22Rv1 (cell line): ENCODE data around the gene ULK3.

Source experiments
- H3K27ac ChIP-seq: fragments of 450-650 bp; 2 replicates; pipeline ENCODE4 v1.5.1; 2017
- CTCF ChIP-seq: fragments of 450-650 bp; IDR thresholded peaks from 2 replicates; pipeline ENCODE4 v1.5.1; 2017; ENCODE audit warnings: mild to moderate bottlenecking
- ZFX ChIP-seq: fragments of 450-650 bp; IDR thresholded peaks from 2 replicates; pipeline ENCODE4 v1.6.1; 2017; ENCODE audit warnings: antibody characterized with exemption, borderline replicate concordance

Gene ULK3

GRCh38 chr15:74842581-74843444, at the start of gene ULK3:
TSS of gene ULK3 (minus strand) at chr15:74843156. CDS start at chr15:74843105, 51 bp downstream.
- TF ChIP-seq CTCF (peak; percentile 92), ZFX (no peak)
- peak within 1 kb of the TSS; percentile 89 for H3K27ac ChIP-seq

- TF ChIP-seq ZFX (no peak), CTCF (no peak)
- no peak overlapping the region; the same call in 1 of the 2 replicates for H3K27ac ChIP-seq
Measured at GRCh38 chr15:74892313-74892712, 49.4 kb upstream of the ULK3 start.

- peak overlapping the region; percentile 79; the same call in 1 of the 2 replicates for H3K27ac ChIP-seq
- no peak for TF ChIP-seq ZFX
- no peak for TF ChIP-seq CTCF
Measured at GRCh38 chr15:74891469-74891868, 48.5 kb upstream of the ULK3 start.

- H3K27ac ChIP-seq: peak overlapping the region; percentile 79
- no peak for TF ChIP-seq ZFX
- TF ChIP-seq CTCF: no peak
Measured at GRCh38 chr15:74890665-74890960, 47.7 kb upstream of the ULK3 start.

- TF ChIP-seq CTCF: no peak
- TF ChIP-seq ZFX: no peak
- peak within 1 kb of the TSS; percentile 79 for H3K27ac ChIP-seq
Measured at GRCh38 chr15:74889883-74890664, 47.1 kb upstream of the ULK3 start, which contains the start of gene MPI. TSS of gene MPI (plus strand) at chr15:74890042. CDS start at chr15:74890074, 32 bp downstream.

GRCh38 chr15:74889390-74889882, 46.5 kb upstream of the ULK3 start:
- TF ChIP-seq CTCF: no peak
- no peak for TF ChIP-seq ZFX
- peak overlapping the region; percentile 79 for H3K27ac ChIP-seq

GRCh38 chr15:74888716-74889115, 45.8 kb upstream of the ULK3 start:
- TF ChIP-seq ZFX (no peak), CTCF (no peak)
- H3K27ac ChIP-seq: peak overlapping the region; percentile 79

- 0 out of 2 replicates have a peak overlapping the region, but pooled peaks have one; percentile 22 for H3K27ac ChIP-seq
Measured at GRCh38 chr15:74887537-74888193, 44.7 kb upstream of the ULK3 start.
